ENCODE results near the gene SACS.

DNA sequence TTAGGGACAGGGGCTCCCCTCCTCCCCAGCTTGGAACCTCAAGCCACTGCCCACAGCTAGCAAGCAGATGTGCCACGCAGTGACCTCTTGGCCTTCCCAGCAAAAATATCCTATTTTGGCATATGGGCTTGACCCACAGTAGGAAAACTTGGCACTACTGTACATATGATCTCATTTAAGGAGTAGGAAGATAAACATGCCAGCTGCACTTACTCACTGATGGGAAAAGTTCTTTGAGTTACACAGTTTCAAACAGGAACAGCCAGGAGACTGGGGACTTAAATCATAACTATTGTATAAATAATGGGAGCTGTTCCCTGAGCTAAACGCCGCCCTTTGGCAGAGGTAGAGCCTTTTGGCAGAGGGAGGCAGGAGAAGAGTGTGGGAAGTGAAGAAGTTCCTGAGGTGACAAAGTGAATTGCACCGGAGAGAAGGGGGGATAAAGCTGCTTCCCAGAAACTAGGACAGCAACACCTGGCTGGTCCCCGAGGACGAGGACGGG is 6.1 kb downstream of the SACS start:
- TF ChIP-seq, protein P1, sequence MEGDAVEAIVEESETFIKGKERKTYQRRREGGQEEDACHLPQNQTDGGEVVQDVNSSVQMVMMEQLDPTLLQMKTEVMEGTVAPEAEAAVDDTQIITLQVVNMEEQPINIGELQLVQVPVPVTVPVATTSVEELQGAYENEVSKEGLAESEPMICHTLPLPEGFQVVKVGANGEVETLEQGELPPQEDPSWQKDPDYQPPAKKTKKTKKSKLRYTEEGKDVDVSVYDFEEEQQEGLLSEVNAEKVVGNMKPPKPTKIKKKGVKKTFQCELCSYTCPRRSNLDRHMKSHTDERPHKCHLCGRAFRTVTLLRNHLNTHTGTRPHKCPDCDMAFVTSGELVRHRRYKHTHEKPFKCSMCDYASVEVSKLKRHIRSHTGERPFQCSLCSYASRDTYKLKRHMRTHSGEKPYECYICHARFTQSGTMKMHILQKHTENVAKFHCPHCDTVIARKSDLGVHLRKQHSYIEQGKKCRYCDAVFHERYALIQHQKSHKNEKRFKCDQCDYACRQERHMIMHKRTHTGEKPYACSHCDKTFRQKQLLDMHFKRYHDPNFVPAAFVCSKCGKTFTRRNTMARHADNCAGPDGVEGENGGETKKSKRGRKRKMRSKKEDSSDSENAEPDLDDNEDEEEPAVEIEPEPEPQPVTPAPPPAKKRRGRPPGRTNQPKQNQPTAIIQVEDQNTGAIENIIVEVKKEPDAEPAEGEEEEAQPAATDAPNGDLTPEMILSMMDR (IDR thresholded peaks at IDR 0.05) = no peak
- TF ChIP-seq POLR2A (IDR thresholded peaks at IDR 0.05) = no peak
- no peak for TF ChIP-seq EP300 (IDR thresholded peaks at IDR 0.05)
